ENCODE measurements around the gene HNRNPU.

HNRNPU gene

DNA sequence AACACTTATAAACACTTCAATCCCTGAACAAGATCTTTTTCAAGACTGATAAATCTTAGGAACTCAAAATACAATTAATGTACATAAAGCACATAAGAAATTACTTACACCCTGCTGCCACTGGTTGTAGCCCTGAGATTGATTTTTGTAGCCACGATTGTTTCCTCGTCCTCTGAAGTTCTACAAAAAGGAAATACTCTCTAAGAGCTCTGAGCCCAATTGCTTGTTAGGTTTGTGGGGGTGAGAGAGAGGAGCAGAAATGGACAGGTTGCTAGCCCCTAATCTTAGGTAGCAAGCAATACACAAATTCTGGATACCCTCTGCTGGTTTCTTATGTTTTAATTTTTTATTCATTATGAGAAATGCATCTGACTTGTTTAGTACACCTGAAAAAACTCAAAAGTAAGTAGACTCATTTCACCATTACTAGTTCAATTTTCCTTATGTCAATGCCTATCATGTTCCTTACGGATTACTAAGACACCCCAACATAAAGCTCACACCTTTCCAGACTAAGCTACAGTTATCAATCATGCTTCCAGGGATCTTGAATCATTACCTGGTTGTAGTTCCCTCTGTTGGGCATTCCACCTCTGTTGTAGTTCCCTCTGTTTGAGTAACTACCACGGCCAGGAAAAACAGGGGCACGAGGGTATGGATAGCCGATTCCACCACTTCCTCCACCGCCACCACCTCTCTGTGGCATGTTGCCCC lies 9.3 kb downstream of the HNRNPU start:
- Histone ChIP-seq H3K4me1 (ENCODE audit: control insufficient read depth, insufficient read depth, low read length) (peaks cover 4% of the 10 kb centered on the region; the same call in 1 of the 2 replicates), H3K4me3 (ENCODE audit: low read depth, low read length) (no peak overlapping the region), H3K36me3 (ENCODE audit: control insufficient read depth in 2 of 2, insufficient read depth in 1 of 2, low read length in 2 of 2) (peaks cover 99 to 100% of the 10 kb centered on the region in 2 experiments), H3K27ac (ENCODE audit: extremely low read depth, low read depth, low read length) (no peak overlapping the region), H3K9me3 (ENCODE audit: control insufficient read depth, insufficient read depth, low read depth, low read length) (no peaks in the 10 kb centered on the region)
- CTCF ChIA-PET, result interaction anchor here (0.6 to 1.4 kb wide), 4 partner anchors 8 to 188 kb away, joined by 3 to 7 read pairs (median 4); no protein-coding TSS in a partner anchor
- POLR2A ChIA-PET, result interaction anchor here (1.1 to 1.7 kb wide), 5 partner anchors 8 to 188 kb away, joined by 3 to 10 read pairs (median 5); partner anchors contain the start of gene COX20
- TF ChIP-seq YY1 (tag by site-specific recombination; IDR thresholded peaks at IDR 0.05) (no peak), ZNF248 (tag by site-specific recombination; IDR thresholded peaks at IDR 0.05) (no peak), ZNF521 (tag by site-specific recombination; IDR thresholded peaks at IDR 0.05) (no peak), ZNF621 (tag by site-specific recombination; IDR thresholded peaks at IDR 0.05) (no peak), ZNF785 (tag by site-specific recombination; IDR thresholded peaks at IDR 0.05) (no peak), ZNF175 (tag by site-specific recombination; IDR thresholded peaks at IDR 0.05) (no peak), ZNF324 (tag by site-specific recombination; IDR thresholded peaks at IDR 0.05) (no peak), SCRT2 (tag by site-specific recombination; IDR thresholded peaks at IDR 0.05) (no peak), ZNF16 (tag by site-specific recombination; IDR thresholded peaks at IDR 0.05; ENCODE audit: low read depth) (no peak), SP2 (tag by site-specific recombination; IDR thresholded peaks at IDR 0.05) (no peak), RBAK (tag by site-specific recombination; IDR thresholded peaks at IDR 0.05) (no peak), ZNF155 (tag by site-specific recombination; IDR thresholded peaks at IDR 0.05) (no peak)
- TF ChIP-seq, protein P1, sequence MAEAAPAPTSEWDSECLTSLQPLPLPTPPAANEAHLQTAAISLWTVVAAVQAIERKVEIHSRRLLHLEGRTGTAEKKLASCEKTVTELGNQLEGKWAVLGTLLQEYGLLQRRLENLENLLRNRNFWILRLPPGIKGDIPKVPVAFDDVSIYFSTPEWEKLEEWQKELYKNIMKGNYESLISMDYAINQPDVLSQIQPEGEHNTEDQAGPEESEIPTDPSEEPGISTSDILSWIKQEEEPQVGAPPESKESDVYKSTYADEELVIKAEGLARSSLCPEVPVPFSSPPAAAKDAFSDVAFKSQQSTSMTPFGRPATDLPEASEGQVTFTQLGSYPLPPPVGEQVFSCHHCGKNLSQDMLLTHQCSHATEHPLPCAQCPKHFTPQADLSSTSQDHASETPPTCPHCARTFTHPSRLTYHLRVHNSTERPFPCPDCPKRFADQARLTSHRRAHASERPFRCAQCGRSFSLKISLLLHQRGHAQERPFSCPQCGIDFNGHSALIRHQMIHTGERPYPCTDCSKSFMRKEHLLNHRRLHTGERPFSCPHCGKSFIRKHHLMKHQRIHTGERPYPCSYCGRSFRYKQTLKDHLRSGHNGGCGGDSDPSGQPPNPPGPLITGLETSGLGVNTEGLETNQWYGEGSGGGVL (tag by site-specific recombination; IDR thresholded peaks at IDR 0.05), result no peak
- TF ChIP-seq, protein P2, sequence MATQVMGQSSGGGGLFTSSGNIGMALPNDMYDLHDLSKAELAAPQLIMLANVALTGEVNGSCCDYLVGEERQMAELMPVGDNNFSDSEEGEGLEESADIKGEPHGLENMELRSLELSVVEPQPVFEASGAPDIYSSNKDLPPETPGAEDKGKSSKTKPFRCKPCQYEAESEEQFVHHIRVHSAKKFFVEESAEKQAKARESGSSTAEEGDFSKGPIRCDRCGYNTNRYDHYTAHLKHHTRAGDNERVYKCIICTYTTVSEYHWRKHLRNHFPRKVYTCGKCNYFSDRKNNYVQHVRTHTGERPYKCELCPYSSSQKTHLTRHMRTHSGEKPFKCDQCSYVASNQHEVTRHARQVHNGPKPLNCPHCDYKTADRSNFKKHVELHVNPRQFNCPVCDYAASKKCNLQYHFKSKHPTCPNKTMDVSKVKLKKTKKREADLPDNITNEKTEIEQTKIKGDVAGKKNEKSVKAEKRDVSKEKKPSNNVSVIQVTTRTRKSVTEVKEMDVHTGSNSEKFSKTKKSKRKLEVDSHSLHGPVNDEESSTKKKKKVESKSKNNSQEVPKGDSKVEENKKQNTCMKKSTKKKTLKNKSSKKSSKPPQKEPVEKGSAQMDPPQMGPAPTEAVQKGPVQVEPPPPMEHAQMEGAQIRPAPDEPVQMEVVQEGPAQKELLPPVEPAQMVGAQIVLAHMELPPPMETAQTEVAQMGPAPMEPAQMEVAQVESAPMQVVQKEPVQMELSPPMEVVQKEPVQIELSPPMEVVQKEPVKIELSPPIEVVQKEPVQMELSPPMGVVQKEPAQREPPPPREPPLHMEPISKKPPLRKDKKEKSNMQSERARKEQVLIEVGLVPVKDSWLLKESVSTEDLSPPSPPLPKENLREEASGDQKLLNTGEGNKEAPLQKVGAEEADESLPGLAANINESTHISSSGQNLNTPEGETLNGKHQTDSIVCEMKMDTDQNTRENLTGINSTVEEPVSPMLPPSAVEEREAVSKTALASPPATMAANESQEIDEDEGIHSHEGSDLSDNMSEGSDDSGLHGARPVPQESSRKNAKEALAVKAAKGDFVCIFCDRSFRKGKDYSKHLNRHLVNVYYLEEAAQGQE (tag by site-specific recombination; IDR thresholded peaks at IDR 0.05), result no peak
- TF ChIP-seq, protein P3, sequence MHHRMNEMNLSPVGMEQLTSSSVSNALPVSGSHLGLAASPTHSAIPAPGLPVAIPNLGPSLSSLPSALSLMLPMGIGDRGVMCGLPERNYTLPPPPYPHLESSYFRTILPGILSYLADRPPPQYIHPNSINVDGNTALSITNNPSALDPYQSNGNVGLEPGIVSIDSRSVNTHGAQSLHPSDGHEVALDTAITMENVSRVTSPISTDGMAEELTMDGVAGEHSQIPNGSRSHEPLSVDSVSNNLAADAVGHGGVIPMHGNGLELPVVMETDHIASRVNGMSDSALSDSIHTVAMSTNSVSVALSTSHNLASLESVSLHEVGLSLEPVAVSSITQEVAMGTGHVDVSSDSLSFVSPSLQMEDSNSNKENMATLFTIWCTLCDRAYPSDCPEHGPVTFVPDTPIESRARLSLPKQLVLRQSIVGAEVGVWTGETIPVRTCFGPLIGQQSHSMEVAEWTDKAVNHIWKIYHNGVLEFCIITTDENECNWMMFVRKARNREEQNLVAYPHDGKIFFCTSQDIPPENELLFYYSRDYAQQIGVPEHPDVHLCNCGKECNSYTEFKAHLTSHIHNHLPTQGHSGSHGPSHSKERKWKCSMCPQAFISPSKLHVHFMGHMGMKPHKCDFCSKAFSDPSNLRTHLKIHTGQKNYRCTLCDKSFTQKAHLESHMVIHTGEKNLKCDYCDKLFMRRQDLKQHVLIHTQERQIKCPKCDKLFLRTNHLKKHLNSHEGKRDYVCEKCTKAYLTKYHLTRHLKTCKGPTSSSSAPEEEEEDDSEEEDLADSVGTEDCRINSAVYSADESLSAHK (tag by site-specific recombination; IDR thresholded peaks at IDR 0.05), result no peak

DNA sequence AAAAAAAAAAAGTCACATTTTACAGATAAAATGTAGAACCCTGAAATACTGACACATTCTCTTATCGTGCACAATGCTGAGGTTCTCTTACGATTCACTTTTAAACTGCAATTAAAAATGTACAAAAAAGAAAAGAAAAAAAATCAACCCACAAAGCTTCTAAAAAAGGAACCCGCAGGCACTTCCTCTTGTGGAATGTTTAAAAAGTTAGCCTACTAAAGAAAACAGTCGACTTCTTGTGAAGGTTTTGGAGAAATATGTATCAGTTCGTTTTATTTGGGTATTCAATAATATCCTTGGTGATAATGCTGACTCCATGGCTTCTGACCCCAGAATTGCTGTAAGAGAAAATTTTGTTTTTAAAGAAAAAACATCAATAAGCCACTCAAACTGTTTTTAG lies 10.2 kb downstream of the HNRNPU start:
- Histone ChIP-seq H3K4me1 (ENCODE audit: control insufficient read depth, insufficient read depth, low read length) (no peaks in the 10 kb centered on the region; the same call in 1 of the 2 replicates), H3K27ac (ENCODE audit: extremely low read depth, low read depth, low read length) (no peak overlapping the region), H3K9me3 (ENCODE audit: control insufficient read depth, insufficient read depth, low read depth, low read length) (no peaks in the 10 kb centered on the region), H3K4me3 (ENCODE audit: low read depth, low read length) (no peak overlapping the region), H3K36me3 (ENCODE audit: control insufficient read depth in 2 of 2, insufficient read depth in 1 of 2, low read length in 2 of 2) (peaks cover 99 to 100% of the 10 kb centered on the region in 2 experiments)
- TF ChIP-seq ZNF335 (tag by site-specific recombination; conservative IDR thresholded peaks at IDR 0.05) (no peak), ZNF140 (tag by site-specific recombination; IDR thresholded peaks at IDR 0.05) (no peak)
- TF ChIP-seq, protein P4, sequence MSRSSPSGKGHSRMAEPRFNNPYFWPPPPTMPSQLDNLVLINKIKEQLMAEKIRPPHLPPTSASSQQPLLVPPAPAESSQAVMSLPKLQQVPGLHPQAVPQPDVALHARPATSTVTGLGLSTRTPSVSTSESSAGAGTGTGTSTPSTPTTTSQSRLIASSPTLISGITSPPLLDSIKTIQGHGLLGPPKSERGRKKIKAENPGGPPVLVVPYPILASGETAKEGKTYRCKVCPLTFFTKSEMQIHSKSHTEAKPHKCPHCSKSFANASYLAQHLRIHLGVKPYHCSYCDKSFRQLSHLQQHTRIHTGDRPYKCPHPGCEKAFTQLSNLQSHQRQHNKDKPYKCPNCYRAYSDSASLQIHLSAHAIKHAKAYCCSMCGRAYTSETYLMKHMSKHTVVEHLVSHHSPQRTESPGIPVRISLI (tag by site-specific recombination; IDR thresholded peaks at IDR 0.05), result 0 out of 2 replicates have a peak, but pooled peaks have one; percentile 35
- CTCF ChIA-PET, result interaction anchor here (1.2 to 5.4 kb wide), 2 partner anchors 10 to 188 kb away, joined by 3 to 28 read pairs; no protein-coding TSS in a partner anchor
- POLR2A ChIA-PET, result interaction anchor here (0.6 to 2.0 kb wide), 2 partner anchors 8 to 9 kb away, joined by 3 to 5 read pairs; partner anchors contain the start of gene HNRNPU
